HG03432 (cell line): Measurements from ENCODE around the gene NEK4.

Experiments
- ATAC-seq: cut with Tn5 transposase; IDR thresholded peaks from one replicate; pipeline ENCODE4 v1.9.1; 2021; ENCODE audit warnings: mild to moderate bottlenecking, moderate library complexity; ENCODE audit not compliant: unreplicated experiment

Gene NEK4

GRCh38 chr3:52793702-52794611, 23.2 kb upstream of the NEK4 start:
- ATAC-seq, result no peak

- no peak for ATAC-seq
Measured at GRCh38 chr3:52792961-52793695, 22.4 kb upstream of the NEK4 start.

GRCh38 chr3:52792413-52792812, 21.7 kb upstream of the NEK4 start:
- no peak for ATAC-seq

- ATAC-seq, result no peak
Measured at GRCh38 chr3:52791928-52792327, 21.2 kb upstream of the NEK4 start.

- ATAC-seq, result no peak
Measured at GRCh38 chr3:52791366-52791765, 20.6 kb upstream of the NEK4 start.

- no peak for ATAC-seq
Measured at GRCh38 chr3:52790741-52791140, 20.0 kb upstream of the NEK4 start.

- ATAC-seq, result no peak
Measured at GRCh38 chr3:52790337-52790736, 19.6 kb upstream of the NEK4 start.

- no peak for ATAC-seq
Measured at GRCh38 chr3:52789746-52790040, 19.0 kb upstream of the NEK4 start.

GRCh38 chr3:52788890-52789745, 18.4 kb upstream of the NEK4 start:
- ATAC-seq, result no peak

- no peak for ATAC-seq
Measured at GRCh38 chr3:52787672-52788625, 17.2 kb upstream of the NEK4 start.

- no peak for ATAC-seq
Measured at GRCh38 chr3:52787246-52787645, 16.5 kb upstream of the NEK4 start.

- ATAC-seq, result no peak
Measured at GRCh38 chr3:52786330-52787215, 15.8 kb upstream of the NEK4 start.

GRCh38 chr3:52784931-52785590, 14.3 kb upstream of the NEK4 start:
- ATAC-seq, result no peak

GRCh38 chr3:52784021-52784621, 13.4 kb upstream of the NEK4 start:
- no peak for ATAC-seq

GRCh38 chr3:52783211-52783555, 12.4 kb upstream of the NEK4 start:
- ATAC-seq, result no peak

GRCh38 chr3:52782412-52783210, 11.9 kb upstream of the NEK4 start:
- ATAC-seq, result no peak

GRCh38 chr3:52781741-52782140, 11.0 kb upstream of the NEK4 start:
- no peak for ATAC-seq
